Measurements from ENCODE around the gene IQCF6.
"Not testable (repeated sequence)": the region's sequence is repeated elsewhere in the genome, so short reads cannot be mapped to it uniquely, and the experiment has no call there.

IQCF6 gene

DNA sequence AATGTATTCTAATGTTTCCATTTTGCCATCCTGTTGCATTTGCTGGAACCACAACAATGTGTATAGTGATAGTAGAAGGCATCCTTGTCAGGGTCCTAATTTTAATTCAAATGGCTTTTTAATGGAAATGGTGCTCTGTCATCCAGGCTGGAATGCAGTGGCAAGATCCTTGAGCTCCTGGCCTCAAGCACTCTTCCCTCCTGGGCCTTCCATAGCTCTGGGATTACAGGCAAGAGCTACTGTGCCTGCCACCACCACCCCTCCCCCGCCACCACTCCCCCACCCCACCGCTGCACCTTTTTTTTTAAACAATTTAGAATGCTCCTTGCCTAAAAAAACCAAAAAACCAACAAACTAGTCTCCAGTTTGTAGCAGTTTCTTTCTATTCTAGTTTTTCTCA is 15.2 kb upstream of the IQCF6 start:
- ATAC-seq (no peak), DNase-seq (ENCODE audit: low spot score in 2 of 2) (no peak)
- H3K27ac Mint-ChIP-seq = no peak overlapping the region
- peaks cover 27% of the 10 kb centered on the region for H3K4me1 Mint-ChIP-seq
- H3K9me3 Mint-ChIP-seq = no peaks in the 10 kb centered on the region
- H3K4me3 Mint-ChIP-seq = no peak overlapping the region
- H3K36me3 Mint-ChIP-seq = peaks cover 6% of the 10 kb centered on the region

DNA sequence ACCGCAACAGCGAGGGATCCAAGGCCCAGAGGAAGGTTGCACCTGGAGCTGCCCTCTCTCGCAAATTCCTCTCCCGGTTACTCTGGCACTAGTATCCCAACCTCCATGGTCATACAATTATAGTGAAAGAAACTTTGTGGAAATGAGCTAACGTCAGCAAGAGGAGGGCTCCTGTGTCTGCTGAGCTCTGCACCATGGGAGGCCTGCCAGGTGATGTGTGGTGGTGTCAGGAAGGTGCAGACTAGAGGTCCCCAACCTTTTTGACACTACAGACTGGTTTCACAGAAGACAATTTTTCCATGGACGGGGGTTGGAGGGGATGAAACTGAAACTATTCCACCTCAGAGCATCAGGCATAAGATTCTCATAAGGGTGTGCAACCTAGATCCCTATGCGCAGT is 13.2 kb upstream of the IQCF6 start:
- no peak for DNase-seq (ENCODE audit: low spot score in 2 of 2)
- no peak overlapping the region for H3K4me3 Mint-ChIP-seq
- peaks cover 25% of the 10 kb centered on the region for H3K4me1 Mint-ChIP-seq
- no peak for ATAC-seq
- H3K27ac Mint-ChIP-seq = no peak overlapping the region
- H3K36me3 Mint-ChIP-seq = peaks cover 6% of the 10 kb centered on the region
- no peaks in the 10 kb centered on the region for H3K9me3 Mint-ChIP-seq

- peaks cover 6% of the 10 kb centered on the region for H3K36me3 Mint-ChIP-seq
- ATAC-seq (no peak), DNase-seq (ENCODE audit: low spot score in 2 of 2) (no peak)
- no peak overlapping the region for H3K4me3 Mint-ChIP-seq
- H3K4me1 Mint-ChIP-seq = peaks cover 15% of the 10 kb centered on the region
- no peaks in the 10 kb centered on the region for H3K9me3 Mint-ChIP-seq
- no peak overlapping the region for H3K27ac Mint-ChIP-seq
Observed at GRCh38 chr3:51789437-51789836, 10.4 kb upstream of the IQCF6 start.

- H3K27ac Mint-ChIP-seq; ATAC-seq; H3K36me3 Mint-ChIP-seq; DNase-seq (ENCODE audit: low spot score in 2 of 2); H3K9me3 Mint-ChIP-seq; H3K4me3 Mint-ChIP-seq: not testable (repeated sequence)
- peaks cover 15% of the 10 kb centered on the region for H3K4me1 Mint-ChIP-seq
Observed at GRCh38 chr3:51787576-51787975, 8.5 kb upstream of the IQCF6 start.

DNA sequence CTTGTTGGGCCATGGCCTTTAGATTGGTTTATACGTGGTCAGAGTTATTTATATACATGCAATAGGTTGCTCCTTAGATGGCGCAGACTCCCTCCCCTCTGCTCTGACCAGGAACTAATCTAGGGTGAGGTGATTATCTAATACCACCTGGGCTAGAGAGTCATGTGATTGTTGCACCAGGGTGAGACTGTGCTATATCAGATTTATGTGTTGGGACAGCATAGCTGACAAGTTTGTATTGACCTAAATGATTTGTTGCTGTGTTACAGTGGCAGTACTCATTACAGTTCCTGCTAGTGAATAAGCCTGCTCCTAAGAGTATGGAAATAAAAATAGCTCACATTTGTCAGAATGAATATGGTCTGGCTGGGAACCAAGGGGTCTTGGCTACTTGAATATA is 7.2 kb upstream of the IQCF6 start:
- DNase-seq (ENCODE audit: low spot score in 2 of 2) (no peak), ATAC-seq (no peak)
- no peaks in the 10 kb centered on the region for H3K36me3 Mint-ChIP-seq
- no peaks in the 10 kb centered on the region for H3K9me3 Mint-ChIP-seq
- no peak overlapping the region for H3K27ac Mint-ChIP-seq
- H3K4me3 Mint-ChIP-seq = no peak overlapping the region
- peaks cover 15% of the 10 kb centered on the region for H3K4me1 Mint-ChIP-seq

- Mint-ChIP-seq H3K27ac (no peak overlapping the region), H3K4me3 (no peak overlapping the region), H3K36me3 (no peaks in the 10 kb centered on the region), H3K9me3 (no peaks in the 10 kb centered on the region), H3K4me1 (no peaks in the 10 kb centered on the region)
- DNase-seq (ENCODE audit: low spot score in 2 of 2) (no peak), ATAC-seq (no peak)
Observed at GRCh38 chr3:51778554-51778953, 483 bp downstream of the IQCF6 start.

GRCh38 chr3:51777985-51778384 is 1.1 kb downstream of the IQCF6 start:
- H3K36me3 Mint-ChIP-seq = no peaks in the 10 kb centered on the region

DNA sequence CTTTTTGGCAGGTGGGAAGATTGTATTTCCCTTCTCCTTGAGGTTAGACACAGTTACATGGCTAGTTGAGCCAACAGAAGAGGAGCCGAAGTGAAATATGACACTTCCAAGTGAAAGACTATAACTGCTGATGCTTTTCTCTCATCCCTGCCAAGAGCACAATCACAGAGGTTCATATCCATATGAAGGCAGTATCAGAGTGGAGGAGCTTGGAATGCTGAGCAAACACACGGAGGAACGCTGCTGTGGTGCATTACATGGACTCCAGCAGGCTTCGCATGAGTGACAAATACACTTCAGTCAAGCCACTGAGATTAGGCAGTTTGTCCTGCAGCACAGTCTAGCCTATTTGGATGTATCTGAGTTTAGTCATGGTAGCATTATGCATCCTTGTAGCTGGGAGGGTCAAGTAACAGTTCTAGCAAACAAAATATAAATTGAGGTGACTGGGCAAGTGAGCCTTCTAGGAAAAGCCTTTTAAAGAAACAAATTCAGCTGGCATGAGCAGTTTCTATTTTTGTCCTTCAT is 5.4 kb downstream of the IQCF6 start:
- Mint-ChIP-seq H3K27ac (no peak overlapping the region), H3K36me3 (no peaks in the 10 kb centered on the region), H3K4me3 (no peak overlapping the region), H3K4me1 (no peaks in the 10 kb centered on the region), H3K9me3 (no peaks in the 10 kb centered on the region)
- DNase-seq (ENCODE audit: low spot score in 2 of 2) = no peak
- no peak for ATAC-seq

More at GRCh38 chr3:51777985-51778384, 1.1 kb downstream of the IQCF6 start:
- H3K9me3 Mint-ChIP-seq = no peaks in the 10 kb centered on the region
- DNase-seq (ENCODE audit: low spot score in 2 of 2) (no peak), ATAC-seq (no peak)
- no peak overlapping the region for H3K27ac Mint-ChIP-seq
- no peaks in the 10 kb centered on the region for H3K4me1 Mint-ChIP-seq
- no peak overlapping the region for H3K4me3 Mint-ChIP-seq

DNA sequence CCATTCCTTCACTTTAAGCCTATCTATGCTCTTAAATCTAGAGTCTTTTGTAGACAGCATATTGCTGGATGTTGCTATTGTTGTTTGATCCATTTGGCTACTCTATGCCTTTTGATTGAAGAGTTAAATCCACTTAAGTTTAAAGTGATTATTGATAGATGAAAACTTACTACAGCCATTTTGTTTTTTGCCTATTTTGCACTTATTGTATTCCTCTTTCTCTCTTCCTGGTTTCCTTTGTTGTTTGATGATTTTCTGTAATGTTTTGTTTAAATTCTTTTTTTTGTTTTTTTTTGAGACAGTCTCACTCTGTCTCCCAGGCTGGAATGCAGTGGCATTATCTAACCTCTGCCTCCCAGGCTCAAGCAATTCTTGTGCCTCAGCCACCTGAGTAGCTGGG is 19.8 kb downstream of the IQCF6 start:
- DNase-seq (ENCODE audit: low spot score in 2 of 2) (no peak), ATAC-seq (no peak)
- Mint-ChIP-seq H3K4me1 (no peaks in the 10 kb centered on the region), H3K36me3 (no peaks in the 10 kb centered on the region), H3K27ac (no peak overlapping the region), H3K9me3 (peaks cover 14% of the 10 kb centered on the region), H3K4me3 (no peak overlapping the region)

GRCh38 chr3:51753763-51754750 is 25.0 kb downstream of the IQCF6 start:
- not testable (repeated sequence) for ATAC-seq; H3K36me3 Mint-ChIP-seq; H3K9me3 Mint-ChIP-seq; H3K4me3 Mint-ChIP-seq; DNase-seq (ENCODE audit: low spot score in 2 of 2); H3K27ac Mint-ChIP-seq
- peaks cover 15% of the 10 kb centered on the region for H3K4me1 Mint-ChIP-seq

DNA sequence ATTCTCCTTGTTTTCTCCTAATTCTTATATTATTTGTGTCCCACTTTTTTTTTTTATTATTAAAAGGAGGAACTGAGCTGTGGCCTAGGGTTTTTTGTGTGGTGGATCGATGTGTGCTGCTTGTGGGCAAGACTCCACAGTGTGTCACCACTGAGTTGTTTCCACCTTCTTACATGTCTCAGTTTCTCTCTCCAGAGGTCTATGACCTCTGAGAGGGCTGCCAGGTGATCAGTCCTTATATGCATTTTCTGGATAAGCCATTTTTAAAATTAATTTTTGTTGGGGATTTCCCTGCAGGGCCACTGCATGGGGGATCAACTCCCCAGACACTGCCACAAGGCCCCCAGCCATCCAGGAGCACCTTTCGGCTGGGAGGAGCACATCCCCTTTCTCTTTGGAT is 27.8 kb downstream of the IQCF6 start:
- no peak overlapping the region for H3K27ac Mint-ChIP-seq

GRCh38 chr3:51750878-51751277 is 28.2 kb downstream of the IQCF6 start:
- Mint-ChIP-seq H3K4me3 (no peak overlapping the region), H3K9me3 (no peaks in the 10 kb centered on the region), H3K27ac (no peak overlapping the region), H3K36me3 (no peaks in the 10 kb centered on the region), H3K4me1 (peaks cover 15% of the 10 kb centered on the region)
- ATAC-seq (no peak), DNase-seq (ENCODE audit: low spot score in 2 of 2) (no peak)

More for the DNA sequence above, 27.8 kb downstream of the IQCF6 start:
- Mint-ChIP-seq H3K9me3 (peaks cover 3% of the 10 kb centered on the region), H3K36me3 (no peaks in the 10 kb centered on the region), H3K4me3 (no peak overlapping the region), H3K4me1 (peaks cover 15% of the 10 kb centered on the region)
- ATAC-seq = no peak
- no peak for DNase-seq (ENCODE audit: low spot score in 2 of 2)

DNA sequence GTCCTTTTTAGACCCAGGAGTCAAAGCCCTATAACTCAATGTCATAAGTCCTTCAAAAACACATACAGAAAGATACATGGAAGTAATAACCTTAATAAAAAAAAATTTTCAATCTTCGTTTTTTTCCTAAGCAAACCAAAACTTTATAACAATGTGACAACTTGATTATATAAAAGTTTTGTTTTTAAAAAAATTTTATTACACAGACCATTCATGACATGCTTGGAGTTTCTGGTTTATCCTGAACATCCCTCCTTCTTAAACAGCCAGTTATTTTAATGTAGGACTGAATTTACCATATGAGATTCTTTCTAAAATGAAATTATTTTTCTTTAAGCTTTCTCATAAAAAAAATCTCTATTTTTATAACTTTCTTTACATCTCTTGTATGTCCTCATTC is 30.7 kb downstream of the IQCF6 start:
- ATAC-seq (no peak), DNase-seq (ENCODE audit: low spot score in 2 of 2) (no peak)
- H3K36me3 Mint-ChIP-seq = no peaks in the 10 kb centered on the region
- peaks cover 16% of the 10 kb centered on the region for H3K4me1 Mint-ChIP-seq
- no peak overlapping the region for H3K27ac Mint-ChIP-seq
- H3K9me3 Mint-ChIP-seq = no peaks in the 10 kb centered on the region
- no peak overlapping the region for H3K4me3 Mint-ChIP-seq

DNA sequence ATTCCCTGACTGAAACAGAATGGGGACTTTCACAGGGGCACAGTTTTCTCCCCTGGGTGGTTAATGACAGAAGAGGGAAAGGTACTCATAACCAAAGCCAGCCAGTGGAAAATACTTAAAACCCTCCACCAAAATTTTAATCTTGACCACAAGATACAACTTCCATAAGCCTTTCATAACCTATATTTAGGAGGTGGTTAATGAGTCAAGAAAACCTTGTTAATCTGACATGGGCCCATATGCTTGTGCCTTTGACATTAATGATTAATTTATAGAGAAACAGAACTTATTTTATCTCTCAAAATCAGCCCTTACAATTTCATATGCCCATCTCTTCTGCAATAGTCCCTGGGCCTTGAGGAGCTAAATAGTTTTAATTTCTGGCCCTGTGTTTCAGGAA is 31.2 kb downstream of the IQCF6 start:
- ATAC-seq (peak; percentile 57), DNase-seq (ENCODE audit: low spot score in 2 of 2) (no peak)
- no peak overlapping the region for H3K4me3 Mint-ChIP-seq
- no peaks in the 10 kb centered on the region for H3K36me3 Mint-ChIP-seq
- H3K27ac Mint-ChIP-seq = no peak overlapping the region
- no peaks in the 10 kb centered on the region for H3K9me3 Mint-ChIP-seq
- H3K4me1 Mint-ChIP-seq = peaks cover 21% of the 10 kb centered on the region

GRCh38 chr3:51742978-51743377 is 36.1 kb downstream of the IQCF6 start:
- H3K4me3 Mint-ChIP-seq; DNase-seq (ENCODE audit: low spot score in 2 of 2); ATAC-seq; H3K4me1 Mint-ChIP-seq; H3K9me3 Mint-ChIP-seq; H3K27ac Mint-ChIP-seq; H3K36me3 Mint-ChIP-seq: not testable (repeated sequence)

GRCh38 chr3:51742320-51742719 is 36.7 kb downstream of the IQCF6 start:
- H3K4me3 Mint-ChIP-seq, H3K36me3 Mint-ChIP-seq, ATAC-seq, H3K4me1 Mint-ChIP-seq, H3K9me3 Mint-ChIP-seq, H3K27ac Mint-ChIP-seq: not testable (repeated sequence)
- peak in 1 of 2 donors; percentile 33 for DNase-seq (ENCODE audit: low spot score in 2 of 2)
